ENCODE data around the gene RETREG1. TPM values are rescaled to one million over a fixed set of nuclear protein-coding genes. Genes with fewer than 3 reads are reported as not detected.
A peak's percentile ranks its signal among the peaks of the same experiment; 100 is the strongest.
"Not testable (repeated sequence)": the region's sequence is repeated elsewhere in the genome, so short reads cannot be mapped to it uniquely, and the experiment has no call there.

The RETREG1 gene
- total RNA-seq, 1 donor from 2014 or later = 25.2 TPM

DNA sequence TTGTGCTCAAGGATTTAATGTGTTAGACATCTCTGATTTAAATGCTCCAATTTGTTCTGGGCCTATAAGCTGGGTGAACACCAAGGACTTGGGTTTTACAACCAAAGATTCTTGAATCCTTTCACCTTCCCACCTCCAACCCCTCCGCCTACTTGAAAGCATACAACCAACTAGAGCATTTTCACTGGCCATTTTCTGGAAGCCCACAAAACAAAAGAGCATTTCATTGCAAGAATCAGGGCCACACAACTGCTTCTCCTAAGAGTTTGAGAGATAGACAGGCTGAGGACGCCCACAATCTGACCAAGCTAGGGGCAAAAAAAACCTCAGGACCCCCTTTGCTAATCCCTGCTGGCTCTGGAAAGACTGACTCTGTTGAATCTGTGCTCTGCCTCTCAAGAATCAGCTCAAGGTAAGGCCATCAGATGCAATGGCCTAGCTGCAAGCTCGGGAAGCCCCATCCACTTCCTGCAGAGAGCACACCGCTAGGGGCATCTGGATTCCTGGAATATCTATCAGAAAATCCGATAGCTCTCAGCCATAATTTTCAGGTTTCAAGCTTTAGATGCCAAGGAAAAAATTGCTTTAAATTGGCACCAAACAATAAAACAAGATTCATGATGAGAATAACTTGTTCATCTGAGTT is 57.7 kb downstream of the RETREG1 start:
- DNase-seq (ENCODE audit: low spot score) = no peak

GRCh38 chr5:16557477-16557876 is 59.3 kb downstream of the RETREG1 start:
- no peak for DNase-seq (ENCODE audit: low spot score)
- no peak for ATAC-seq

More for the DNA sequence above, 57.7 kb downstream of the RETREG1 start:
- no peak for ATAC-seq

- ATAC-seq (no peak), DNase-seq (ENCODE audit: low spot score) (no peak)
These were observed 62.7 kb downstream of the RETREG1 start for GRCh38 chr5:16554110-16554509.

DNA sequence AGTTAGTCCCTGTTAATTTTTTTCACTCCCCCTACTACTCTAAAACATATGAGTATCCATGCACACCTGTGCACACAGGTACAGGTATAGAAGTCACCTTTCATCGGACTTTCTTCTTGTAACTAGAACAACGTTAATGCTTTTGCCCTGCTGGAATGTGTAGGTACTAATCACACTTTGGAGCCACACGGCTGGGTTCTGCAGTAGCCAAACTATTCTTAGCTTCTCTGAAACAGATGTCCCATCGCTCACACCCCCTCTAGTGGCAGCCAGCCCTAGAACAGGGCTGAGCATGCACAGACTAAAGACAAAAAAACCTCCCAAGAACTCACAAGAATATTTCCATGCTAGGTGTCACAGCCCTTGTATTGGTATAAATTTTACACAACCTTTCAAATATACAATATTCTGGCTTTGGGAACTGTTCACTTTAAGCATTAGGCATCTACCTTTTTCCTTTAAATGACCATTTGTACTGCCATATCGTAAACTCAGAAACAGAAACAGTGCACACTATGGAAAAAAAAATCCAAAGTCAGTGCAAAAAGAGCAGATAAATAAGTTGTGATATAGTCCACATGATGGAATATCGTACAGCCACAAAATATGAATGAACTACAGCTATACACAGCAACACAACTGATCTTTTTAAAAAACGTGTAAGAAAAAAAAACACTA is 64.0 kb downstream of the RETREG1 start:
- ATAC-seq = peak; percentile 92
- peak; percentile 79 for DNase-seq (ENCODE audit: low spot score)

DNA sequence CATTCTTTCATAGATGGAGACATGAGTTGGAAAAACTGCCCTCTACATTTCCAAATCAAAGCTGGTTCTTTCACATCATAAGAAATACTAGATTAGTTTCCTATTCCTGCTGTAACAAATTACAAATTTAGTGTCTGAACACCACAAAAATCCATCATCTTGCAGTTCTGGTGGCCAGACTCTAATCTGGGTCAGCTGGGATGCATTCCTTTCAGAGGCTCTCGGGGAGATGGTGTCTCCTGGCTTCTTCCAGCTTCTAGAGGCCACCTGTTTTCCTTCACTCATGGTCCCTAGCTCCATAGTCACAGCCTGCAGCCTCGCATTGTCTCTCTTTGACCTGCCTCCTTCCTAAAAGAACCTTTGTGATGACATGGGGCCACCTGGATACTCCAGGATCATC is 65.2 kb downstream of the RETREG1 start:
- no peak for ATAC-seq
- no peak for DNase-seq (ENCODE audit: low spot score)

DNA sequence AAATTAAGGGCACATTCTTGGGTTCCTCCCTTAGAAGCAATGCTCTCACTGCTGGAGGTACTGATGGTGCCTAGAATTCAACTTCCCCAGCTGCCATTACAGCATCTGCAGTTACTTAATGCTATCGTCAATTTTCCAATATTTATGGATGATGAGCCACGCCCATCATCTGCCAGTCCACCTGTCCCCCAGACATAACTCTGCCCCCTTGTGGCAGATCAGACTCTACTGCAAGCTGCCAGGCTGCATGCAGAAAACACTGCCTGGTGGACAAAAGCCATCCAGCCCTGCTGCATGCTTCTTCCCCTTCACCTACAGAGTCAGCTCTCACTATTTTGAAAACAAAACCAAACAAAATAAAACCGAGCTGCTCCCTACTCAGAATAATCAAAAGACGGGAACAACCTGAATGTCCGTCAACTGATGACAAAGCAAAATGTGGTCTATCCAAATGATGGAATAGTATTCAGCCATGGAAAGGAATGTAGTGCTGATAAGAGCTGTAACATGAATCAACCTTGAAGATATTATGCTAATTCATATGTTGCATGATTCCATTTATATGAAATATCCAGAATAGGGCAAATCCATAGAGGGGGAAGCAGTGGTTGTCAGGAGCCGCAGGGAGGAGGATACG is 66.4 kb downstream of the RETREG1 start:
- DNase-seq (ENCODE audit: low spot score) (peak; percentile 65), ATAC-seq (peak; percentile 94)

DNA sequence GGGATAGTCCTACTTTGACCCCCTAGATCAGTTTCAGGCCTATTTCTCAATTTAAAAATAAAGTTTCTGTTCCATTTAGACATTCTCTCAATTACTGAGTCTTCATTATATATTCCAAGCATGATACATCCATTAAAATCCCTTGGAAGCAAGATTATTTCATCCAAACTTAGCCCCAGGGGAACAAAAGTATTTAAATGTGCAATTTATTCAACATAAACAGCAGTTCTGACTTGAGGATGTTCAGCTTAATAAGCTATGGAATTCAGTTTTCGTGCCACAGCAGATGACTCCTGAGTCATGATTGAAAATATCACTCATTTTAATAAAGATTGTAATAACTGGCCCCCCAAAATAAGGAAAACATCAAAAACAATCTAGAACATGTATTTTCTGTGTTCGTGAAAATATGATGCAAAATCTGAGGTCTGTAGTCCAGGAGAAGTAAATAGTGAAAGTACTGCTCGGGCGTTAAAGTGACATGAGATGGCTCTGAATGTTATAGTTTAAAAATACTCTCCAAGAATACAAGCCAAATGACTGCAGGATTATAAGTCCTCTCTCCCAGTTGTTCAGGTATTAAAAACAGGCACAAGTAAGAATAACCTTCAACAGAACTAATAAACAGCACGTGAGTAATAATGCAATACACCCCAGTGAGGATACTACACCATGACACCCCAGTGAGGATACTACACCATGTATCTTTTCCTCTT is 67.1 kb downstream of the RETREG1 start:
- ATAC-seq = peak; percentile 40
- DNase-seq (ENCODE audit: low spot score) = no peak

GRCh38 chr5:16548812-16549211 is 68.0 kb downstream of the RETREG1 start:
- DNase-seq (ENCODE audit: low spot score) (no peak), ATAC-seq (no peak)

DNA sequence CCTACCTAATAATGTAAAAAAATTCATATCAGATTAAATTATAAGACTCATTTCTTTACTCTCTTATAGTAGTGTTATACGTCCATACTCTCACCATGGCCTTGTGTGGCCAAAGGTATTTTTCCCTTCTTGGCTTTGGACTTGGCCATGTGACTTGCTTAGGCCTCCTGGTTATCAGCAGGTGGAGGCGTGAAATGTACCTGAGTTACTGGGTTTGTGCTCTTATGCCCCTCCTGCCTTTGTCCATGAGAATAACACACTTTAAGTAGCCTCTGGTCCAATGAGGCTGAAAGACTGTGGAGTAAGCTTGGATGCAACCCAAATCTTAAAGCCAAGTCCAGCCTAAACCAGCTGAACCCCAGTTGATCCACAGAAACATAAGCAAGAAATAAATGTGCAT is 68.7 kb downstream of the RETREG1 start:
- no peak for ATAC-seq
- no peak for DNase-seq (ENCODE audit: low spot score)

DNA sequence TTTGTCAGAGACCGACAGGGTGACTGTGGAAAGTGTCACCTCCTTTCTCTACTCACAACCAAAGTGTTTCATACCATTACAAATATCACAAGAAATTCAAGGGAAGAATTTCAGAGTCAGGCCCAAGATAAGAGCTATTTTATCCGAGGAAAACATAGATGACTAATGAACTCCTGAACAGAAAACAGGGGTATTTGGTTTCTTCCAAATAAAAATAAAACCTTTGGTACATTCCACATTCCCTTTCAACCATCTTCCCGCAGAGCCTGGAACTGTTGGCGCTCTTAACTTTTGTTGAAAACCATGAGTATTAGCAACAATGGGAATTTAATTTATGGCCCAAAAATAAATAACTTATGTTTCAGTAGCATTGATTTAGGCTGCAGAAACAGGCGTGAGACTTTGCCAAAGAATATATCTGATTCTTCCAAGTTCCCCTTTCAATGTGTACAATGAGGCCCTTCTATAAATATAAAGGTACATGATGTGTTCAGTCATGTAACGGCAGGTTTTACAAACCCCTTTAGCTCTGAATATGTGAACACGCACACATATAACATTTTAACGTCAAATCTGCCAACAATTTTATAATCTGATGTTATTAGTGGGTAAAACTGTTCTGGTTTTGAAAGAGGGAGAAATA is 69.5 kb downstream of the RETREG1 start:
- ATAC-seq = no peak

DNA sequence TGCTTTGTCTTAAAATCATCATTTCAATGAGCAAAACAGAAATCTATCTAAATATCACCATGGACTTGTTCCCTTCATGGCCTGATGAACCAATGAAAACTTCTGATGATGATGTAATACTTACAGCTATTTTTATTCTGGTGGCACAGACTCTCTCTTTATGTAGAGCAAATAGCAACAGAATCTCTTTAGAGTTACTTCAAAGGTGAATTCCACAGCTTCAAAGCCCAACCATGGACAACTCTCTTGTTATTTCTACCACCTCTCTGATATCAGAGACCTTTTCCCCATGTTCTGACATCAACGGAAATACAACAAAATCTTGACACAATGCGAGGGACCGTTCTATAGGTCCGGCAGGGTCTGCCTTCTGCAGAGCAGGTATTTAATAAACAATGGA is 70.1 kb downstream of the RETREG1 start:
- ATAC-seq (no peak), DNase-seq (ENCODE audit: low spot score) (no peak)

More for the DNA sequence above, 69.5 kb downstream of the RETREG1 start:
- DNase-seq (ENCODE audit: low spot score) = no peak

- no peak for DNase-seq (ENCODE audit: low spot score)
- ATAC-seq = no peak
These were observed 72.0 kb downstream of the RETREG1 start for GRCh38 chr5:16544607-16545374.

- not testable (repeated sequence) for ATAC-seq; DNase-seq (ENCODE audit: low spot score)
These were observed 73.6 kb downstream of the RETREG1 start for GRCh38 chr5:16543206-16543605.

DNA sequence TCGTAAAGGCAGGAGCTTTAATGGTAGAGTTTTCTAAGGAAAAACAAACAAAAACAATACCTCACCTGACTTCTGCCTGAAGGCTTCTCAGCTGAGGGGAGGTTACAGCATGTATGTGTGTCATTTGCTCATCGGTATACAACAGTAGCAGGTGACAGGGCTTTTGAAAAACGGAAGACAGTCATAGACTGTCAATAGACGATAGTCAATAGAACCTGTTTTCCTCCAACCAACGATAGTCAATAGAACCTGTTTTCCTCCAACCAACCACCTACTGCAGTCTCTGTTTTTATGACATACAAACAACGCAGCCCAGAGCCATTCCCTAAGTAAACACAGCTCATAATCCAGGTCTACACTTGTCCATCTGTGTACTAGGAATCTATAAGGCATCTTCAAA is 74.6 kb downstream of the RETREG1 start:
- ATAC-seq (no peak), DNase-seq (ENCODE audit: low spot score) (no peak)

- ATAC-seq; DNase-seq (ENCODE audit: low spot score): not testable (repeated sequence)
These were observed 75.2 kb downstream of the RETREG1 start for GRCh38 chr5:16541592-16541991.

GRCh38 chr5:16540421-16540820 is 76.4 kb downstream of the RETREG1 start:
- no peak for ATAC-seq
- no peak for DNase-seq (ENCODE audit: low spot score)

DNA sequence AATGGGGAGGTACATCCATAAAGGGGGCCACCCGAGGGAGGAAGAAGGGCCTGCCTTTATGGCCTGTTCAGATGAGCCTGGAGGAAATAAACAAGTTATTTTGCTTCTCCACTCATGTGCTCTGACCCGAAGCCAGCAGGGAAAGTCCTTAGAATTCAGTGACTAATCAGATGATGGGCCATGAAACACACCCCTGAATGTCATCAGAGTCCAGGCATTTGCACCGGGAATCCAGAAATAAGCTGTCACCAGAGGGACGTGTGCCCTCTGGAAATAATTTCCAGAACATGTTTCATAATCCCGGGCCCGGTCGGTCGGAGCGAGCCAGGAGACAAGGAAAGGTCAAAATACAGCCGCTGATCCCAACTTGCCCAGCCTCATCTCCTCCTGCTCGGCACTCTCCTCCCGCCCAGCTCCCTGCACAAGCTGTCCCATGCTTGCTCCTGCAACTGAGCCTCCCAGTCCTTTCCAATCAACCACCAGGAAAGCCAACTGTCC is 77.6 kb downstream of the RETREG1 start:
- ATAC-seq (peak; percentile 96), DNase-seq (ENCODE audit: low spot score) (peak; percentile 93)

DNA sequence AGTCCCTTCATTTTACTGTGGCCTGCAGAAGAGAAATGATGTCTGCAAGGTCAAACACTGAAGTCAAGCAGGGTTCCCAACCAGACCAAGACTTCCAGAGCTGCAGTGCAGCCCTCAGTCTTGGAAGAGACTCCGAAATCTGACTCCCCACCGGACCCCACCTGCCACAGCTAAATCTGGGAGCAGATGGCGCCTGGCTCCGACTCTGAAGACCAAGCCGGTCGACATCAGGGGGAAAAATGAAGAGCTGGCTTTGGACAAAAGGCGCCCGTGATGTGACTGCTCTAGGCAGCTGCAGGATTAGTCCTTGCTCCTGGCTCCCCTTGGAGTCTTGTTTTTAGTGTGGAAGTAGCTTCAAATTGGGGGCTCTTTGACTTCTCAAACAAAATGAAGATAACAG is 78.8 kb downstream of the RETREG1 start:
- ATAC-seq (no peak), DNase-seq (ENCODE audit: low spot score) (no peak)

DNA sequence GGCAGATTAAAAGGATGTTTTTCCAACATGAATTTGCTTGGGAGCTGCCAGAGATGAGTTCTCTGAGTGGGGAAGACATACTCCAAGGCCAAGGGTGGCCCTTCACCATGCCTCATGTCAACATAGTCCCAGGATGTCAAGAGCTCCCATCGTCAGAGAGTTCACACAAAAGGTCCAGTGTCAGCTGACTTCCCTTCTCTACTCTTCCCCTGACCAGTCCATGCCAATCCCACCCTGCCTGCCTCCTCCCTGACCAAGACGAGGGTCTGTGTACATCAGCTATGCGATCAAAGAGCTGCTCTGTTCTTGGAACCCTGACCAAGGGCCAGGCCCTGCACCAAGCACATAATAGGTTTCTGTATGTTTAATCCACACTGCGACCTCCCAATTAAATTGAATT is 80.0 kb downstream of the RETREG1 start:
- DNase-seq (ENCODE audit: low spot score) = no peak
- no peak for ATAC-seq

GRCh38 chr5:16536246-16536645 is 80.6 kb downstream of the RETREG1 start:
- ATAC-seq = no peak
- DNase-seq (ENCODE audit: low spot score) = no peak
